Glomerular endothelial cell (primary cell): ENCODE results near the gene SOX2. TPM values are rescaled to one million over a fixed set of nuclear protein-coding genes. Genes with fewer than 3 reads are reported as not detected.

Experiments
- DNase-seq: peaks from one replicate; pipeline ENCODE4 v3.0.0-alpha.2; 2011; ENCODE audit warnings: low read depth, low spot score; ENCODE audit errors: extremely low read depth
- total RNA-seq: library from RNA; depleted of rRNA; stranded (reverse); fragments of >200 nt; gene quantifications from 2 replicates; pipeline ENCODE4 v1.2.3, GENCODE V29; 2015

Gene SOX2
- not detected in 2 replicates for total RNA-seq

DNA sequence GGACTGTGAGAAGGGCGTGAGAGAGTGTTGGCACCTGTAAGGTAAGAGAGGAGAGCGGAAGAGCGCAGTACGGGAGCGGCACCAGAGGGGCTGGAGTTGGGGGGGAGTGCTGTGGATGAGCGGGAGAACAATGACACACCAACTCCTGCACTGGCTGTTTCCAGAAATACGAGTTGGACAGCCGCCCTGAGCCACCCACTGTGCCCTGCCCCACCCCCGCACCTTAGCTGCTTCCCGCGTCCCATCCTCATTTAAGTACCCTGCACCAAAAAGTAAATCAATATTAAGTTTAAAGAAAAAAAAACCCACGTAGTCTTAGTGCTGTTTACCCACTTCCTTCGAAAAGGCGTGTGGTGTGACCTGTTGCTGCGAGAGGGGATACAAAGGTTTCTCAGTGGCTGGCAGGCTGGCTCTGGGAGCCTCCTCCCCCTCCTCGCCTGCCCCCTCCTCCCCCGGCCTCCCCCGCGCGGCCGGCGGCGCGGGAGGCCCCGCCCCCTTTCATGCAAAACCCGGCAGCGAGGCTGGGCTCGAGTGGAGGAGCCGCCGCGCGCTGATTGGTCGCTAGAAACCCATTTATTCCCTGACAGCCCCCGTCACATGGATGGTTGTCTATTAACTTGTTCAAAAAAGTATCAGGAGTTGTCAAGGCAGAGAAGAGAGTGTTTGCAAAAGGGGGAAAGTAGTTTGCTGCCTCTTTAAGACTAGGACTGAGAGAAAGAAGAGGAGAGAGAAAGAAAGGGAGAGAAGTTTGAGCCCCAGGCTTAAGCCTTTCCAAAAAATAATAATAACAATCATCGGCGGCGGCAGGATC is at the start of gene SOX2:
Gene SOX2 (plus strand): TSS at position 601 of the 811 bp plus-strand sequence. CDS start 436 bp downstream, outside the sequence.
- DNase-seq = no peak

DNA sequence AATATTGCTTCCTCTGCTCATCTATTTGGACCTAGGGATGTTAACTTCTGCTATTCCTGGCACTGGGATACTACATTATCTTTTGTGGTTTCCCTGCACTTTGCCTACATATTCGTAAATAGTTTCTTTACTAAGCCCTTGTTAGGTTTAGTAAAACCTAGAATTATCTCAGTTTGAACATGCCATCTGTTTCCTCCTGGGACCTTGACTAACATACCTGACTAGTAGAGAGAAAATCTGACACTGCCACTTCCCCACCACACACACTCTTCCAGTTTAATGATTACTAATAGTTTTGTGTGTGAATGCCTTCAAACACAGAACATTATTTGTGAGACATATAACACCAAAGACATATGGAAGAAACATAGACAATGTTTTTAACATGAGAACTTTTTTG is 28.2 kb upstream of the SOX2 start:
- no peak for DNase-seq

DNA sequence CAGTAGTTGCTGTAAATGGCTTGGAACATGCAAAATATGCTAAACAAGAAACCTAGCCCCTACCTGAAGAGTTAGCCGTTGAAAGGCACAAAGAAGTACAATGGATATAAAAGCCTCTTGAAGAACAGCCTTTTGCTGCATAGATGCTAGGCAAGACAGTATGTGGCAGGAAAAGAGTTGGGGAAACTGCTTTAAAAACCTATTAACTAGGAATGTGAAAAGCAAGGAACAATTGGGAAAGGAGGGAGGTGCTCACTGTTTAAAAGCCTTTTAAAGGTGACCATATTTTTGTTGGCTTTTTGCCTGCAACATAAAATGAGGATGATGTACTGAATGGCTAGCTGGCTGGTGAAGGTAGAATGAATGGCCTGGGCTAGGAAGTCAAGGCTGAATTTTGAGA is 24.5 kb upstream of the SOX2 start:
- no peak for DNase-seq

DNA sequence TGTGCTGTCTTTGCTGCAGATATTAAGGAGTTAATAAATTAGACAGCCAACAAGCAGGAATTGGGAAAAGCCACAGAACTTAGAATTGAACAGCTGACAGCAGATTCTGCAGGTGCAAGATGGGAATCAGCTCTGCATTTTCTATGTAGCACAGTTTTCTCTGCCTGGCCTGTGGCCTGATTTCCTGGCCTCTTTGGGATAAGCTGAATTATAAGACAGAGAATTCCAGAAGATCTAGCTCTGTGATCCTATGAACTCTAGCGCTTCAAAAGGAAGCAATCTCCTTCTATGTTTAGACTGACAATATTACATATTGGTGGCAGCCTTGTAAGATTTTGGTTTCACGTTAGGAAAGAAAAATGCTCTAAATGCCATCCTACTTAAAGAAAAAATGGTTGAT is 24.0 kb upstream of the SOX2 start:
- no peak for DNase-seq

DNA sequence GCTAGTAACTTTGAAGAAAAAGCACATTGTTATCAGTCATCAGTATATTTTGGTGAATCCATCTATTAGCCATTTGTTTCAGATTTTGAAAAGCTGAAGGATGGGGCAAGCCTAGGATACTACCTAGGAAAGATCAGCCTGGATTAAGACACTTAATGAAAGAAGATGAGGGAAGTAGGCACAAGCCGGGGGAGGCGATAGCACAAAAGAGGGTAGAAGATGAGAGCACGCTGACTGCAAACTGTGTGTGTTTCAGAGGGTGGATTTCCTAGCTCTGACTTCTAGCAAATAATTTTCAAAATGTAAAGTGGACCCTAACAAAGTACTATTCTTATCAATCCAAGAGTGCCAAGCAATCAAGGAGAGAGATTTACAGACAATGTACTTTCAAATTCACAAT is 22.2 kb upstream of the SOX2 start:
- no peak for DNase-seq

DNA sequence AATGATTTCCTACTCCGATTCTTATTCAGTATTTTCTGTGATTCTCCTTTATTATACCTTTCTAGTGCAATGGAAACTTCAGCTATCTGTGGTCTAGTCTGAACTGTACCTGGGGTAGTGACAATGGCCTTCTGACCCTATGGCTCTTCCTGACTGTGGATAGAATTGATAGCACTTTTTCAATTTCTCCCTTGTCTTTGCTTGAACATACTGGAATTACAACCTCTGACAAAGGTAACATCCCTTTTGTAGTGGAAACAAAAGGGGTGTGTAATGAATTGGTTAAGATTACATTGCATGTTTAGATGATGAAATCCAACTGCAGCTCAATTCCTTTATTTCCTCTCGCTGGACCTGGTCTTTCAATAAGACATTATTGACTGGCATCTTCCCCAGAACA is 21.0 kb upstream of the SOX2 start:
- no peak for DNase-seq

DNA sequence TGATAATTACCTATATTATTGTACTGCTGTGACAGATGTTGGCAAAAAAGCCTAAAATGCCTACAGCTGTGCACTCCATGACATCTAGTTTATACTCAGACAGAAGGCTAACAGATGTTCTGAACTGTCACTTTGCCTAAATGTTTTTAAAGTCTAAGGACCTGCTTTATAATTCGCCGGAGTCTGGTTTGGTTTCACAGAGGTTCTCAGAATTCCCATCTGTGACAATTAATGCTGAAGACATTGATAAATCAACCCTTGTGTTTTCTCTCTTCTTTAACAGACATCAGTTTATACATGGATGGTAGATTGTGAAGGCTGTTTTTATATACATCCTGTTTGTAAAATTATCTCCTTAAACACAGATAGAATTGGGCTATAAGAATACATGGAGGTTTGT is 19.8 kb upstream of the SOX2 start:
- no peak for DNase-seq

DNA sequence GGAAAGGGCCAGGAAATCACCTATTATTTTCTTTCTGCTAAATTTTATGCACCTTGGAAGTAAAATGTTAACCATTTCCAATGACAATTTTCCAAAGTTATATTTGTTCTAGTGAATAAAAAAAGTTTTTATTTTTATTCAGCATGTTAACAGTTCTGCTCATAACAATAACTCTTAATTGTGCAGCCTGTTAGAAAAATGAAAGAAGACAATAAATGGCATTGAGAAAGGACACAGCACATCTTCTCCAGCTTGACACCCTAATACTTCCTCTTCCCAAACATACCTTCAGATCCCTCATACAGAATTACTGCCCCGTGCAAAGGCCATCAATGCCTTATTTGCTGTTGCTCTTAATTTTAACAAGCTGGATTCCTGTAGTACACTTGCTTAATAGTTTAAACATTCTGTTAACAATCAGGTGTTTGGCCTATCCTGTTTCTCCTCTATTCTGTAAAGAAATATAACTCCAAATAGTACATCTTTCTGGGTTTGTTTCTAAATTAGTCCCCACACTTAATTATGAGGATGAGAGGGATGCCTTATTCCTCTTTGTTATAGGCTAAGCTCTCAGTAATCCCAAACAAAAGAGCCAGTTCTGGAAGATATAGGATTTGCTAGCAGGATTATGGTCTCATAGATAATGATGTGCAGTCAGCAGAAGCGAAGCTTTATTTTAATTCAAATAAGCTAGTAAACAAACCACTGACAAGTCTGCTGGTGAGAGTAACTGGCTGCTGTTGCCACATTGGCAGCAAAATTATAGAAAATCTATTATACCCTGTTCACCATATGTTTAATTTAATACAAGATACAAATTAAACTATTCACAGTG is 19.2 kb upstream of the SOX2 start:
- no peak for DNase-seq

DNA sequence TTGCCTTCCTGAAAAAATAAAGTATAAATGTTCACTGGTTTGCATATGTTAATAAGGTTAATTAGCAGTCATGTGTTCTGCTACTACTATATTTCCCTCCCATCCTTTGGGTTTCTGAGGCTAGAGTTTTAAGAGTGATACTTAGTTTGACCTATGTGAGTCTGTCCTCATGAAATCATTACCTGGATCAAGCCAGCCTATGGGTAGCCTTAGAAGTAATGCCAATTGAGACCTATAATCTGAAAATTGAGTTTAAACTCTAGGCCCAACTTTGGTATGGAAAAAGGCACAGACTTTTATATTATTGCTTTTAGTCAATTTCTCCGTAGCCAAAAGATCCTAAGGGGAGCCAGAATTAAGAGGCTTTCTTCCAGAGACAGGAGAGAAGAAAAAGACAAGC is 18.4 kb upstream of the SOX2 start:
- no peak for DNase-seq

DNA sequence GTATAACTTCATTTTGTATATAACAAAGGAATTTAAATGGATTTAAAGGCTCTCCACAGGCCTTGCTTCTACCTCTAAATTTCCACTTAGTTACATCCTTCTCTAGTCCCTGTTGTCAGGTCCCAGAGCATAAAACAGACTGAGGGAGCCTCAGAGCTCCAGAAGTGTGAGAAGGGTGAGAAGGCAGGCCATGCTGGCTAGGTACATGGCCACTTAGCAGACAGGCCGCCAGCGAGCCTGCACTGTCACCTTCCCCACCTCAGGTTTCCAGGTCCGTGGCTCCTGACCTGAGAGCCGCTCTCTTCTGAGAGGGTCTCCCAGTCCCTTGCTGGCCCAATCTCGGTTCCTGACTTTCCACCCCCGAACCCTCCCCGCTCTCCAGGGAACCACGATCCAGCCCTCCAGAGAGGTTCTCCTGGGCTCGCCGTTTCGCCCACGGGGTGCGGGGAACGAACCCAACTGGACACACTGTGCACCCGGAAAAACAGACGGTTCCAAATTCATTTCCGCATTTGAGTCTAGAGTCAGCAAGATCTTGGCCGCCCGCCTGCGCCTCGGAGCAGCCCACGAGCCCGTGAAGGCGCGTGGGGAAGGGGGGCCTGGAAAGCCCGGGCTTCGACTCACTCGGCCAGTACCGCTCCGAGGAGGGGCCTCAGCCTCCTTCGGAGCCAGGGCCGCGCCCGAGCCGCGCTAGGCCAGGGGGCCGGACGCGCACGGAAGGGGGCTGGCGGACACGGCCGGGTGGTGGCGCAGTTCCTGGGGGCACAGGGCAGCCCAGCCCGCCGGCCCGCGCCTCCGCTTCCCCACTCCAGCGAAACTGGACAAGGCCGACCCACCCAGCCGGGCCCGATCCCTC is 16.7 kb upstream of the SOX2 start:
- DNase-seq = no peak

DNA sequence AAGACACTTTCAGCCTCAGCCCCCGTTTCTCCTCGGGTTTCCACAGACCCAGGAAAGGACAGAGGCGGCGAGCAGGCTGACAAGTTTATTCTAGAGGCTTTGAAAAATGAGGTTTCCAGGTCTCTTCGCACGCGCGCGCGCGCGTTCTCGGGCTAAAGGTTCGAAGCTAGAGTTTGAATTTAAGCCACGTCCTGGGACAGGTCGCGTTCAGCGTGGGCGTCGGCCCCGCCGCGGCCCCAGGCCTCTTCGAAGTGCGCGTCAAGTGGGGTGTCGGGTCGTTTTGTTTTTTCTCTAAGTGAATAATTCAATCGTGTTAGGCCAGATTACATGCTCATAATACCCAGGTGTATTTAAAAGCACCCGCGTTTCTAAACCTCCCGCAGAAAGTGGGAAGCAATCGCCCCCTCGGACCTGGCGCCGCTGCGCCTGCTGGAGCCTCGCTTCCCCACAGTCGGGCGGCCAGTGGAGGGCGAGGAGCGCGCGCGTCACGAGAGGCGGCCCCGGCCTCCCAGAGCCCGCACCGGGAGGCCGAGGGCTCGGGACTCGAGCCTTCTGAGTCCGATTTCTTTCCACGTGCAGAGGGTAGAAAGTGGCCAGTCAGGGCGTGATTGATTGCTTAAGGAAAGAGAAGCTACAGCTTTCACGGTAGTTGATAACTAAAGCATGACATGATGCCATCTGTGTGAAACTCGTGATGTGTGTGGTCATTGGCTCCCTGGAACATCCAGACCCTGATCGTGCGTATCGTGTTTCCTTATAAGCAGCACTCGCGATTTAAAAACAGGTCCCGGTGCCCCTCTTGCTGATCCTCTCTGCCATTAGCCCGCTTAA is 15.8 kb upstream of the SOX2 start:
- DNase-seq = no peak

DNA sequence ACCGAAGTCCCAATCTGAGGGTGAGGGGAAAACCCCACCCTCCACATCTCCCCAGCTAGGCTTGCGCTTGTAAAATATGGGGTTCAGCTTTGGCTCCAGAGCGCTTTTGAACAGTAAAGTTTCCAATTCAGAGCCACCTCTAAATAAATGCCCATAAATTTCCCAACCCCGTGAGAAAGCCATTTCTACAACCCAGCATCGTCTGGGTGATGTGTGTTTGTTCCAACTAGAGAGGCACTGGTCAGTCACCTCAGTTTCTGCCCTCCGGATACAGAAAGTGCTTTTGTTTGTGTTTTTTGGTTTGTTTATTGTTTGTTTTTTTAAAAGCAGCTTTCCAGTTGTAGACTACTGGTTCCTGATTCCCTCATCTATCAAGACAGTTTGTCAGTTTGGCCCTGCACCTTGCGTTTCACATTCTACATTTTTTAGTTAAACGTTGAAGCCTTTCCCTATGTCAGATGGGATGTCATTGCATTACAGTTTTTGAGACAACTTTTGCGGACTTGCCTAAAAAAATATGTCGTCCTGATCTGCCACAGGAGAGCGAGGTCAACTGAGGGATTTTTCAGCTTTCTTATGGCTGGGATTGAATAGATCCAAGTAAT is 15.0 kb upstream of the SOX2 start:
- DNase-seq = no peak

DNA sequence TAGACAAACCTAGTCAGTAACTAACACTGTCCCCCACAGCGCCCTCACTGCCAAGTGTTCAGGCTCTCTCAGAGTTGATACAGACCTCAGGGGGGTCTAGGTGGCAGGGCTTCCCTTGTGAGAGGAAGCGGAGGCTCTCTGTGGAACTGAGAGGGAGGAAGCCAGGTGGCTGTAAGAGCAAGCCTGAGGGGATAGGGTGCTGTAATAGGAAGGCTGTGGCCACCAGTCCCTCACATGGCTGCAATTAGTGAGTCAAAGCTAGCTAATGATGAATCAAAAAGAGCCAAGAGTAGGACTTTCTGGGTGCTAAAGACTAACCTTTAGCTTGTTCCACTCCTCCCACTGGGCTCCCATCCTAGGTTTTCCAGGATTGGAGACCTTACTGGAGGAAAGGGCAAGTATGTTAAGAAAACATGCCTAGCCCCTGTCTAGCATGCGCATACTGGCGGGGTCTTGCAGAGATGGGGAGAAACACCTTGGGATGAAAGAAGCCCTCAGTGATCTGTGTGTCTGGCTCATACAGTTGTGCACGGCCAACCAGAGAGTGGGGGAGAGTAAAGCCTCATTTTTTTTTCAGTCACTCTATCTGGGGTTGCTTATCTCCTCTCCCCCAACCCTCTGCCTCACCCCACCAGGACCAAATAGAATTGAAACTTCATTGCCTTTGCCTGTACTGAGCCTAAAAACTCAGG is 13.3 kb upstream of the SOX2 start:
- no peak for DNase-seq

DNA sequence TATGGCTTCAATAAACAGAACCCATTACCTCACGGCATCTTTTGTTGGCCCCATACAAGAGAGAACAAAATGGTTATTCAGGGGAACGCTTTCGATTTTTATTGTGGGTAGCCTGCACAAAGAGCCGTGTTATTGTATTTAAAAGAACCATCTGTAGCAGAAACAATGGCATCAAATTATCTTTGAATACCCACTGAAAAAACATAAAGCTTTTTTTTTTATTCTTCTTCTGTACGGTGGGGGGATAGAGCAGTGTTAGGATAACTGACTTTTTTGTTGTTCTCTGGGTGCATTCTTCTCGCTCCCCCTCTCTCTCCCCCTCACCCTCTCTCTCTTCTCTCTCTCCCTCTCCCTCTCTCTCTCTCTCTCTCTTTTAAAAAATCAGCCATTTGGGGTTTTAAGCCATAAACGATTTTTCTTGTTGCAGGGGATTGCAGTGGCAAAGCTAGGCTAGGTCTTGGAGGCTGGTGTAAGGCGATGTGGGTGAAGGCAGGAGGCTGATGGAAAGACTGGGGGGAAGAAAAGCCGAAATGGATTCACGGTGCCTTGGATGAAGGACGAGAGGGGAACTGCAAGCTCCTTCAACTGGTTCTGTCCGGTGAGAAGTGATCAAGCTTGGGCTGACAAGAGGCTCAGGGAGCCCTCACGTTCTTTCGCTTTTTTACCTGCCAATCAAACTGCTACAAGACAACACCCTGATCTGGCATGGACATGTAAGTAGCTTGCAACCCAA is 12.4 kb upstream of the SOX2 start:
- no peak for DNase-seq

DNA sequence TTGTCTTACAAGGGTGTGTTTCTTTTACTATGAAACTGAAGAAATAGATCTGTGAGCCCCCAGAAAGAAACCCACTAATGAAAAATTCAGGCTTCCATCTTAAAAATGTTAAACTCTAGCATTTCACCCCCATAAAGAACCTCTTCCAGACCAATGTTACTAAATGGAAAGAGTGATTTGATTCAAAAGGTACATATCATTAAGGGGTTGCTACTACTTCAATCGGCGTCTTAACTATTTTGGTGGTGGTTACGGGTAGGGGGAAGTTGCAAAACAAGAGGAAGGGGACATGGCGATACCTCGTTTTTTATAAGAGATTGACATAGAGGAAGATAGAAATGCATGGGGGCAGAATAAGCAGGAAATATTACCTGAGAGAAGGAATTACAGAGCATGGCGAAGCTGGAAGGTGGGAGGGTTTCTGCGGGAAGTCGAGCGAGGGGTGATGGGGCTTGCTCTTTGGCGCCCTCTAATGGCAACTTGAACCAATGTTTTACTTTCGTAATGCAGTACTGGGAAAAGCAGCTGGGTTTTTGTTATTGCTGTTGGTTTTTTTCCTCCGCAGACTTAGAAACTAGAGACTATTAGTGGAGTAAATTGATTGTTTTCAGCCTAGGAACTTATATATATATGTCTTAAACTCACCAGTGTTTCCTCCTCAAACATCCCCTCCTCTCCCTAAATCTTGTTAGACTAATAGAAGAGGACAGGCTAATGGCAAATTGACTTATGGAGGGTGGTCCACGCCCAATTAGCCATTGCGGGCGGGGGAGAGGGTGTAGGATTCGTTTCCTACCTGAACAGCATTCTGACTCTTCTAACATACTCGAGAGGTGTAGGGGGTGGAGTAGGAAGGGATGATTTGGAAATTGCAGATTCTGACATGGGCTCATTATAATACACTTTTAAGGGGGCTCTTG is 11.3 kb upstream of the SOX2 start:
- peak; percentile 58 for DNase-seq

DNA sequence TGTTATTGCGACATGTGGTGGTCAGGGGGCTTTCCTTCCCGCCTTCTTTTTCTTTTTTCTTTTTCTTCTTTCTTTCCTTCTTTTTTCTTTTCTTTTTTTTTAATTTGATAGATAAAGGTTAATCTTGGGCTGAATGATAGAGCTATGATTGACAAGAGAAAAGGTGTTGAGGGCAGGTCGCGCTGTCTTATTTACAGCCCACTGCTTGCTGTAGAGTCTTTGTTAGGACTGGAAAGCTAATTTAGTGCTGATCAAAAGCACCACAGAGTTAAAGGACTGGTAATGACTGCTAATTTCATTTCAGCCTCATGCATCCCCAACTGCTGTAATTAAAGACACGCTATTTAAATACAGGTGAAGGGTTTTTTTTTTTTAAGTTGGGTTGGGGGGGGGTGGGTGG is 10.6 kb upstream of the SOX2 start:
- DNase-seq = no peak

DNA sequence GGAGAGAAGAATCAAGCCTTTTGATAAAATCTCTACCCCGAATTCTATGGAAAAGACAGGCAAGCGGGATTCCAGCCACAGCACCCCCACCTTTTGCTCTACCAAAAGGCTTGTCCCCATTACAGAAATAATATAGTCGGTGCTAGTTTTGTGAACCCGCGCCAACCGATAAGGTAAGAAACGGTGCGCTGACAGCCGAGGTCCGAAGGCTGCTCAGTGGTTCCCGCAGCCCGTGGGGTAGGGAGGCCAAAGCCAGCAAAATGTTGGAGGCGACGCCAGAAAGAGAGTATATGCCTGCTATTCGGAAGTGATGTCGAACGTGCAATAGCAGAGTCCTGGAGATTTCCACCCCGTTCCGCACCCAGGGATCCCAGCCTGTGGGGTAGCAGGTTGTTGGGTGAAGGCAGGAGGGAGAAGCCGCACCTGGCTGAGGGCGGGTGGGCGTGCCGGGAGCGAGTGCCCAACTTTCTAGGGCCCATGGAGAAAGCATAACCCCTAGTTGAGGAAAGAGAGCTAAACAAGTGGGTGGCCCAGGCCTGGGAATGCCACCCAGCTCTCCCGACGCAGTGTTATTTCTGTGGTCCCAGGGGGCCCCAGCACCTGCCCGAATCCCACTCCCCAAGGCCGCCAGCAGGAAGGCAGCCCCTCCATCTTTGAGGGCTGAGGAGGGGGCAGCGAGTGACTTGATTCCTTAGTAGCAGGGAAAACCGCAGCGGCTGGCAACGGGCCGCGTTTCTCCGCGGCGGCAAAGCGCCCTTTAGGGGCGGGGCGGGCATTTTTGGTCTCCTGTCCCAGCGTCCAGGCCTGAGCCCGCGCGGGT is 7.9 kb upstream of the SOX2 start:
- DNase-seq = no peak
